ENCODE measurements around the gene LPO. TPM values are rescaled to one million over a fixed set of nuclear protein-coding genes. Genes with fewer than 3 reads are reported as not detected.

The LPO gene
- total RNA-seq, 1 donor from 2014 or later, result not detected

GRCh38 chr17:58252141-58252540 lies 13.8 kb downstream of the LPO start:
- no peak overlapping the region for H3K4me3 ChIP-seq (ENCODE audit: low read depth, low read length)
- no peak for DNase-seq (ENCODE audit: low read depth)
- no peak for TF ChIP-seq CTCF (conservative IDR thresholded peaks at IDR 0.05; ENCODE audit: low read depth, low read length)

- DNase-seq (ENCODE audit: low read depth), result no peak
- TF ChIP-seq CTCF (conservative IDR thresholded peaks at IDR 0.05; ENCODE audit: low read depth, low read length), result no peak
- H3K4me3 ChIP-seq (ENCODE audit: low read depth, low read length), result no peak overlapping the region
Measured at GRCh38 chr17:58253082-58253481, 14.7 kb downstream of the LPO start.

GRCh38 chr17:58254803-58255202 lies 16.4 kb downstream of the LPO start:
- no peak overlapping the region for H3K4me3 ChIP-seq (ENCODE audit: low read depth, low read length)
- TF ChIP-seq CTCF (conservative IDR thresholded peaks at IDR 0.05; ENCODE audit: low read depth, low read length), result peak; percentile 33
- DNase-seq (ENCODE audit: low read depth), result no peak

- no peak for TF ChIP-seq CTCF (conservative IDR thresholded peaks at IDR 0.05; ENCODE audit: low read depth, low read length)
- DNase-seq (ENCODE audit: low read depth), result no peak
- H3K4me3 ChIP-seq (ENCODE audit: low read depth, low read length), result no peak overlapping the region
Measured at GRCh38 chr17:58262149-58262548, 23.8 kb downstream of the LPO start.

- no peak for DNase-seq (ENCODE audit: low read depth)
- H3K4me3 ChIP-seq (ENCODE audit: low read depth, low read length), result no peak overlapping the region
- TF ChIP-seq CTCF (conservative IDR thresholded peaks at IDR 0.05; ENCODE audit: low read depth, low read length), result no peak
Measured at GRCh38 chr17:58263773-58264172, 25.4 kb downstream of the LPO start.

GRCh38 chr17:58264407-58265103 lies 26.2 kb downstream of the LPO start:
- TF ChIP-seq CTCF (conservative IDR thresholded peaks at IDR 0.05; ENCODE audit: low read depth, low read length), result no peak
- no peak overlapping the region for H3K4me3 ChIP-seq (ENCODE audit: low read depth, low read length)
- no peak for DNase-seq (ENCODE audit: low read depth)

GRCh38 chr17:58265271-58265670 lies 26.9 kb downstream of the LPO start:
- no peak for TF ChIP-seq CTCF (conservative IDR thresholded peaks at IDR 0.05; ENCODE audit: low read depth, low read length)
- DNase-seq (ENCODE audit: low read depth), result no peak
- H3K4me3 ChIP-seq (ENCODE audit: low read depth, low read length), result no peak overlapping the region

Measured in epithelial cell of proximal tubule (primary cell).